ENCODE results near the gene DIAPH3.

GRCh38 chr13:60078226-60078625, 85.5 kb downstream of the DIAPH3 start:
- TF ChIP-seq CTCF (IDR thresholded peaks at IDR 0.05) (no peak), USF2 (IDR thresholded peaks at IDR 0.05; ENCODE audit: borderline replicate concordance, low read depth, low read length) (no peak), TAF1 (IDR thresholded peaks at IDR 0.05; ENCODE audit: borderline replicate concordance, low read depth, low read length) (no peak), GABPA (IDR thresholded peaks at IDR 0.05; ENCODE audit: low read depth) (no peak), NFIC (IDR thresholded peaks at IDR 0.05; ENCODE audit: borderline replicate concordance) (no peak), REST (IDR thresholded peaks at IDR 0.05; ENCODE audit: low read depth, low read length) (no peak), RAD21 (IDR thresholded peaks at IDR 0.05; ENCODE audit: low read length) (no peak), FOXM1 (IDR thresholded peaks at IDR 0.05; ENCODE audit: low read depth) (no peak), IRF3 (IDR thresholded peaks at IDR 0.05; ENCODE audit: low read depth, low read length) (no peak), TCF12 (IDR thresholded peaks at IDR 0.05) (no peak)

All from SK-N-SH (cell line).